Measurements from ENCODE around the gene CDK6.

- TF ChIP-seq, protein P1, sequence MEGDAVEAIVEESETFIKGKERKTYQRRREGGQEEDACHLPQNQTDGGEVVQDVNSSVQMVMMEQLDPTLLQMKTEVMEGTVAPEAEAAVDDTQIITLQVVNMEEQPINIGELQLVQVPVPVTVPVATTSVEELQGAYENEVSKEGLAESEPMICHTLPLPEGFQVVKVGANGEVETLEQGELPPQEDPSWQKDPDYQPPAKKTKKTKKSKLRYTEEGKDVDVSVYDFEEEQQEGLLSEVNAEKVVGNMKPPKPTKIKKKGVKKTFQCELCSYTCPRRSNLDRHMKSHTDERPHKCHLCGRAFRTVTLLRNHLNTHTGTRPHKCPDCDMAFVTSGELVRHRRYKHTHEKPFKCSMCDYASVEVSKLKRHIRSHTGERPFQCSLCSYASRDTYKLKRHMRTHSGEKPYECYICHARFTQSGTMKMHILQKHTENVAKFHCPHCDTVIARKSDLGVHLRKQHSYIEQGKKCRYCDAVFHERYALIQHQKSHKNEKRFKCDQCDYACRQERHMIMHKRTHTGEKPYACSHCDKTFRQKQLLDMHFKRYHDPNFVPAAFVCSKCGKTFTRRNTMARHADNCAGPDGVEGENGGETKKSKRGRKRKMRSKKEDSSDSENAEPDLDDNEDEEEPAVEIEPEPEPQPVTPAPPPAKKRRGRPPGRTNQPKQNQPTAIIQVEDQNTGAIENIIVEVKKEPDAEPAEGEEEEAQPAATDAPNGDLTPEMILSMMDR (IDR thresholded peaks at IDR 0.05): no peak
- TF ChIP-seq POLR2AphosphoS5 (IDR thresholded peaks at IDR 0.05): no peak
Observed at GRCh38 chr7:92811158-92811557, 25.2 kb downstream of the CDK6 start.

Measured in transverse colon (tissue), 4 donors.